Hepatocyte (in vitro differentiated cells): ENCODE data around the gene YIPF5.

Source experiments
- CTCF ChIP-seq: fragments of 200-600 bp; sonication (generic); IDR thresholded peaks from 2 replicates; pipeline ENCODE4 v1.5.1; 2016; ENCODE audit warnings: antibody characterized with exemption, mild to moderate bottlenecking; ENCODE audit not compliant: poor library complexity
- EZH2phosphoT487 ChIP-seq: fragments of 200-600 bp; sonication (generic); IDR thresholded peaks from one replicate; pipeline ENCODE4 v1.6.1; 2018; ENCODE audit warnings: antibody characterized with exemption, mild to moderate bottlenecking, low read depth, moderate library complexity; ENCODE audit not compliant: unreplicated experiment, severe bottlenecking

- TF ChIP-seq EZH2phosphoT487: no peak
- TF ChIP-seq CTCF: no peak
Observed at GRCh38 chr5:144219869-144220268, 49.4 kb upstream of the YIPF5 start.
